SU-DHL-6 (cell line): ENCODE data around the gene DOCK1.

Source experiments
- H2AFZ ChIP-seq: fragments of 200-600 bp; sonication (generic); 2 replicates; pipeline ENCODE4 v1.6.1; 2014; ENCODE audit warnings: low read depth, mild to moderate bottlenecking, moderate library complexity, mixed read lengths, antibody characterized with exemption, low read length; ENCODE audit not compliant: severe bottlenecking
- H3F3A ChIP-seq: fragments of 200-600 bp; shearing (Covaris generic); 2 replicates; pipeline ENCODE4 v1.6.0; 2016; ENCODE audit warnings: antibody characterized with exemption, mild to moderate bottlenecking; ENCODE audit not compliant: insufficient read depth
- H3K27ac ChIP-seq: fragments of 200-600 bp; sonication (generic); 2 replicates; pipeline ENCODE4 v1.5.1; 2016; ENCODE audit warnings: low read depth, mild to moderate bottlenecking, low read length, moderate library complexity, mixed read lengths
- H3K27me3 ChIP-seq: fragments of 200-600 bp; sonication (generic), shearing (Covaris generic); 2 replicates; pipeline ENCODE4 v1.6.0; 2014; ENCODE audit warnings: mild to moderate bottlenecking, low read length
- H3K36me3 ChIP-seq: fragments of 200-600 bp; sonication (generic); 2 replicates; pipeline ENCODE4 v1.6.1; 2014; ENCODE audit warnings: mild to moderate bottlenecking, low read length, mixed read lengths
- H3K4me2 ChIP-seq: fragments of 300-600, 200-600 bp; shearing (Covaris generic), sonication (generic); 2 replicates; pipeline ENCODE4 v1.6.0; 2014; ENCODE audit warnings: low read length, low read depth, mild to moderate bottlenecking; ENCODE audit not compliant: poor library complexity, severe bottlenecking
- H3K4me3 ChIP-seq: fragments of 200-600 bp; sonication (generic); 2 replicates; pipeline ENCODE4 v1.5.1; 2014; ENCODE audit warnings: antibody characterized with exemption, low read length, mild to moderate bottlenecking, mixed read lengths; ENCODE audit not compliant: insufficient read depth, poor library complexity, severe bottlenecking
- H3K79me2 ChIP-seq: fragments of 200-600 bp; sonication (generic); 2 replicates; pipeline ENCODE4 v1.6.1; 2014; ENCODE audit warnings: mild to moderate bottlenecking, low read length, moderate library complexity; ENCODE audit not compliant: insufficient read depth
- H3K9ac ChIP-seq: fragments of 200-600 bp; sonication (generic); 2 replicates; pipeline ENCODE4 v1.7.0; 2014; ENCODE audit warnings: mild to moderate bottlenecking, low read length
- H3K9me2 ChIP-seq: fragments of 200-600 bp; sonication (generic); replicated peaks from 2 replicates; pipeline ENCODE4 v1.6.1; 2014; ENCODE audit warnings: low read length; ENCODE audit not compliant: insufficient read depth
- H3K9me3 ChIP-seq: fragments of 200-600 bp; sonication (generic); 2 replicates; pipeline ENCODE4 v1.6.1; 2014; ENCODE audit warnings: low read length, mixed read lengths; ENCODE audit not compliant: insufficient read depth
- H4K20me1 ChIP-seq: fragments of 200-600 bp; sonication (generic); 2 replicates; pipeline ENCODE4 v1.6.1; 2014; ENCODE audit warnings: low read depth, mild to moderate bottlenecking, antibody characterized with exemption, low read length, moderate library complexity, mixed read lengths
- EZH2phosphoT487 ChIP-seq: fragments of 200-600 bp; sonication (generic), shearing (Covaris generic); conservative IDR thresholded peaks from 2 replicates; pipeline ENCODE4 v1.6.1; 2018; ENCODE audit warnings: mild to moderate bottlenecking, antibody characterized with exemption, low read length, moderate library complexity, mixed read lengths
- TF ChIP-seq, protein P1 (sequence below): fragments of 200-600 bp; sonication (generic); IDR thresholded peaks from one replicate; pipeline ENCODE4 v1.5.1; 2017; ENCODE audit warnings: antibody characterized with exemption, mild to moderate bottlenecking, low read length, moderate library complexity; ENCODE audit not compliant: insufficient read depth, poor library complexity, severe bottlenecking

DOCK1 gene

DNA sequence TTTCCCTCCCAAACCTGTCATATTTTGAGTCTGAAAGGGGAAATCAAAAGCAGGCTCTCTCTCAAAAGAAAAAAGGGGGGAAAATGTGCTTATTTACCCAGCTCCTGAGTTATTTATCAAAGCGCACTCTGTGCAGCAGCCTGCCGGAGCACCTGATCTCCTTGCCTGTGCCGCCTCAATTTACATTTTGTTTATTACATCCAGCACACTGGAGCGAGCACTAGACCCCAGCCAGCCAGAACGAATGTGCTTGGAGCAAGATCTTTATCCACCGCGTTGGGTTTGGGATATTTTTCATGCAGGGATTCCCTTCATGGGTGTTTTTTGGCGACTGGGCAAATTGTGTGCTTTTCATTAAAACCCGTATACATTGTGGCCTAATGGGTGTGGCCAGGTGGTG lies 453.1 kb downstream of the DOCK1 start:
- Histone ChIP-seq H3K9me3 (no peaks in the 10 kb centered on the region), H3K4me2 (no peak overlapping the region), H4K20me1 (no peaks in the 10 kb centered on the region), H3K27ac (no peak overlapping the region), H3K9ac (no peak overlapping the region), H3K4me3 (no peak overlapping the region), H3K9me2 (no peaks in the 10 kb centered on the region), H3K79me2 (no peaks in the 10 kb centered on the region), H3K36me3 (no peaks in the 10 kb centered on the region), H3F3A (no peaks in the 10 kb centered on the region), H2AFZ (no peak overlapping the region), H3K27me3 (no peaks in the 10 kb centered on the region)
- TF ChIP-seq EZH2phosphoT487: no peak
- TF ChIP-seq, protein P1, sequence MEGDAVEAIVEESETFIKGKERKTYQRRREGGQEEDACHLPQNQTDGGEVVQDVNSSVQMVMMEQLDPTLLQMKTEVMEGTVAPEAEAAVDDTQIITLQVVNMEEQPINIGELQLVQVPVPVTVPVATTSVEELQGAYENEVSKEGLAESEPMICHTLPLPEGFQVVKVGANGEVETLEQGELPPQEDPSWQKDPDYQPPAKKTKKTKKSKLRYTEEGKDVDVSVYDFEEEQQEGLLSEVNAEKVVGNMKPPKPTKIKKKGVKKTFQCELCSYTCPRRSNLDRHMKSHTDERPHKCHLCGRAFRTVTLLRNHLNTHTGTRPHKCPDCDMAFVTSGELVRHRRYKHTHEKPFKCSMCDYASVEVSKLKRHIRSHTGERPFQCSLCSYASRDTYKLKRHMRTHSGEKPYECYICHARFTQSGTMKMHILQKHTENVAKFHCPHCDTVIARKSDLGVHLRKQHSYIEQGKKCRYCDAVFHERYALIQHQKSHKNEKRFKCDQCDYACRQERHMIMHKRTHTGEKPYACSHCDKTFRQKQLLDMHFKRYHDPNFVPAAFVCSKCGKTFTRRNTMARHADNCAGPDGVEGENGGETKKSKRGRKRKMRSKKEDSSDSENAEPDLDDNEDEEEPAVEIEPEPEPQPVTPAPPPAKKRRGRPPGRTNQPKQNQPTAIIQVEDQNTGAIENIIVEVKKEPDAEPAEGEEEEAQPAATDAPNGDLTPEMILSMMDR: no peak

DNA sequence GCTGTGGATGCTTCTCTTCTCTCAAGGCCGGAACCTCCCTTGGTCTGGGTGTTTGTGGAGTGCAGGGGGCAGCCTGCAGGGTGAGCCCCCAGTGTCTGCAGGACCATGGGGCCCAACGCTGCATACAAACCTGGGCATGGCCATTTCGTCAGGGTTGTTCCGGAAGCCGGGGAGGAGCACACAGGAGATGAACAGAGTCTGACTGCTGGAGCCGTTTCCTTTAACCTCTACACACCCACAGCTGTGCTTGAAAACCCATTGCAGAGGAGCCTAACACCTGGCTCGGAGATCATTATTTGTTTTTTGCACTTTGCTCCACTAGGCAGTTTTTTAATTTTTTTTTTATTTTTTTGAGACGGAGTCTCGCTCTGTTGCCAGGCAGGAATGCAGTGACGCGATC lies 458.8 kb downstream of the DOCK1 start:
- Histone ChIP-seq H3K27me3 (no peaks in the 10 kb centered on the region), H4K20me1 (no peaks in the 10 kb centered on the region), H3K79me2 (no peaks in the 10 kb centered on the region), H3K4me3 (no peak overlapping the region), H2AFZ (no peak overlapping the region), H3K9me3 (no peaks in the 10 kb centered on the region), H3K36me3 (no peaks in the 10 kb centered on the region), H3K9me2 (no peaks in the 10 kb centered on the region), H3K4me2 (no peak overlapping the region), H3K27ac (no peak overlapping the region), H3K9ac (no peak overlapping the region), H3F3A (no peaks in the 10 kb centered on the region)
- no peak for TF ChIP-seq EZH2phosphoT487
- TF ChIP-seq, protein P1: no peak

DNA sequence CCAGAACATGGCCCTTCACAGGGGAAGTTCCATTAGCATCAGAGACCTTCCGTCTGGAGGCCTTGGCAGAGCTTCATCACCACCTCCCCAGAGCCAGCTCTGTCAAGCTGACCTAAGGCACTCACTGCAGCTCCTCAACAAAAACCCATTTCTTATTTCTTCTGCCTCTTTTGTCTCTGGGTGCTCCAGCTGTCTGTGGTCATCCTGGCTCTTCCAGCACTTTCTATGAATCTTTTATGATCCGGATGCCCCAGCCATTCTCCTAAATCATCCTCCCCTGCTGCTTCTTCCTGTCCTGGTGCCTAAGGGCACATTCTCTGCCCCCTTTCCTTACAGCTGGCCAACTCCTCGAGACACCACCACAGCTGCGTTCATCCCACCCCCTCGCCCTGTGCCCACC lies 462.9 kb downstream of the DOCK1 start:
- Histone ChIP-seq H3K79me2 (no peaks in the 10 kb centered on the region), H3K4me2 (no peak overlapping the region), H3K27ac (no peak overlapping the region), H3K27me3 (no peaks in the 10 kb centered on the region), H3K9me2 (no peaks in the 10 kb centered on the region), H3F3A (no peaks in the 10 kb centered on the region), H3K9me3 (no peaks in the 10 kb centered on the region), H3K9ac (no peak overlapping the region), H2AFZ (no peak overlapping the region), H3K4me3 (no peak overlapping the region), H3K36me3 (no peaks in the 10 kb centered on the region), H4K20me1 (no peaks in the 10 kb centered on the region)
- TF ChIP-seq EZH2phosphoT487: no peak
- TF ChIP-seq, protein P1: no peak

DNA sequence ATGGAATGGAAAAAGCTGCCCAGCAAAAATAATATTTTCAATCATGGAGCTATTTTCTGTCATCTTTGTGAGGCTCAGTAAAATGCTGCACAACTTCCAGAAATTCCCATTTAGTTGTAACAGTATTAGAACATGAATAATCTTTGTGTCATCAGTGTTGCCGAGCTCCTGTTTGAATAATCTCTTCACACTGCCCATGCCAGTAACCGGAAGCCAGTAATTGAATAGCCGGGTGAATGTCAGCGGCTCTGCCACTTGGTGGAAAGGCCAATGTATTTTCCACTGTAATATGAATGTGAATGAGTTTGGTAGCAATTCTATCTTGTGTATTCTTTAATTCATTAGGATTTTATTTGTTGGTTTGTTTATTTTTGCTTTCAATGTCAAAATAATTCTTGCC lies 463.7 kb downstream of the DOCK1 start:
- no peaks in the 10 kb centered on the region for H3K36me3 ChIP-seq
- H3K79me2 ChIP-seq: no peaks in the 10 kb centered on the region
- no peak overlapping the region for H3K4me3 ChIP-seq
- H3K27me3 ChIP-seq: no peaks in the 10 kb centered on the region
- H3F3A ChIP-seq: no peaks in the 10 kb centered on the region
- H4K20me1 ChIP-seq: no peaks in the 10 kb centered on the region
- H3K9me3 ChIP-seq: no peaks in the 10 kb centered on the region
- H2AFZ ChIP-seq: no peak overlapping the region
- no peaks in the 10 kb centered on the region for H3K9me2 ChIP-seq
- no peak overlapping the region for H3K4me2 ChIP-seq
- no peak for TF ChIP-seq EZH2phosphoT487
- TF ChIP-seq, protein P1: no peak
- no peak overlapping the region for H3K27ac ChIP-seq
- H3K9ac ChIP-seq: no peak overlapping the region
